A673 (cell line): ENCODE data around the gene PEX14. TPM values are rescaled to one million over a fixed set of nuclear protein-coding genes. Genes with fewer than 3 reads are reported as not detected.

Experiments
- BruUV-seq: library from RNA; stranded (reverse); fragments of 400-500 nt; replicated peaks from 2 replicates; lab custom pipeline; 2021; lab: Mats Ljungman, UMichigan
- CTCF ChIA-PET: fragments of 300-600 bp; sonication (Branson Sonifier 250); formaldehyde crosslinking; loops from one replicate; lab custom pipeline; 2022; ENCODE audit warnings: antibody characterized with exemption; lab: Charles Lee
- POLR2A ChIA-PET: fragments of 300-600 bp; sonication (Branson Sonifier 250); formaldehyde crosslinking; loops from one replicate; lab custom pipeline; 2022; ENCODE audit warnings: antibody characterized with exemption; ENCODE audit not compliant: low non-redundant PET; lab: Charles Lee
- DNase-seq: peaks from one replicate; pipeline ENCODE4 v3.0.0-alpha.2; 2015; ENCODE audit warnings: low spot score
- H3K27ac ChIP-seq: fragments of 200-600 bp; sonication (generic); 2 replicates; pipeline ENCODE4 v1.5.1; 2016; ENCODE audit warnings: mixed run types, low read depth, mild to moderate bottlenecking, mixed read lengths, antibody characterized with exemption, low read length; ENCODE audit not compliant: poor library complexity, severe bottlenecking
- H3K27me3 ChIP-seq: fragments of 200-600 bp; sonication (generic); replicated peaks from 2 replicates; pipeline ENCODE4 v1.6.1; 2017; ENCODE audit warnings: mixed run types, low read depth, mild to moderate bottlenecking, mixed read lengths, antibody characterized with exemption, low read length; ENCODE audit not compliant: insufficient read depth, poor library complexity
- H3K36me3 ChIP-seq: fragments of 200-600 bp; sonication (generic); 2 replicates; pipeline ENCODE4 v1.6.1; 2016; ENCODE audit warnings: mixed run types, mild to moderate bottlenecking, mixed read lengths, antibody characterized with exemption, low read length; ENCODE audit not compliant: insufficient read depth, poor library complexity, severe bottlenecking
- H3K4me1 ChIP-seq: fragments of 200-600 bp; sonication (generic); 2 replicates; pipeline ENCODE4 v1.6.1; 2017; ENCODE audit warnings: mixed run types, mild to moderate bottlenecking, mixed read lengths, antibody characterized with exemption, low read length; ENCODE audit not compliant: insufficient read depth, poor library complexity, severe bottlenecking
- H3K4me3 ChIP-seq: fragments of 200-600 bp; sonication (generic); 2 replicates; pipeline ENCODE4 v1.5.1; 2016; ENCODE audit warnings: low read depth, mixed run types, mild to moderate bottlenecking, mixed read lengths, low read length; ENCODE audit not compliant: poor library complexity, severe bottlenecking
- H3K9me3 ChIP-seq: fragments of 200-600 bp; sonication (generic); 2 replicates; pipeline ENCODE4 v1.6.1; 2016; ENCODE audit warnings: mixed run types, low read depth, mild to moderate bottlenecking, mixed read lengths, antibody characterized with exemption, low read length; ENCODE audit not compliant: poor library complexity, severe bottlenecking
- CTCF ChIP-seq: fragments of 300-800, 200-600 bp; sonication (generic); conservative IDR thresholded peaks from 2 replicates; pipeline ENCODE4 v1.5.1; 2017; ENCODE audit warnings: low read depth, mild to moderate bottlenecking, antibody characterized with exemption, low read length, moderate library complexity, mixed read lengths
- EZH2 ChIP-seq: fragments of 200-600 bp; sonication (generic); IDR thresholded peaks from 2 replicates; pipeline ENCODE4 v1.6.1; 2017; ENCODE audit warnings: borderline replicate concordance, low read depth, mild to moderate bottlenecking, mixed read lengths, antibody characterized with exemption, low read length; ENCODE audit not compliant: poor library complexity, severe bottlenecking
- intact Hi-C: fragments of 100-400 bp; cut with micrococcal nuclease; formaldehyde crosslinking; loops from one replicate; pipeline ENCODE4 v1.10.0; 2022; ENCODE audit not compliant: unreplicated experiment
- total RNA-seq: library from RNA; stranded (reverse); gene quantifications from 2 replicates; pipeline ENCODE4 v1.2.3, GENCODE V29; 2021

The PEX14 gene
- total RNA-seq, 1 experiment from 2014 or later = 26.8 TPM

GRCh38 chr1:10444795-10445397 lies 29.9 kb upstream of the PEX14 start:
- Histone ChIP-seq H3K27ac (no peak overlapping the region), H3K9me3 (no peaks in the 10 kb centered on the region), H3K4me1 (no peaks in the 10 kb centered on the region), H3K4me3 (no peak overlapping the region), H3K27me3 (no peaks in the 10 kb centered on the region), H3K36me3 (no peaks in the 10 kb centered on the region)
- intact Hi-C loops = no loop called here
- CTCF ChIA-PET = no interaction called here
- POLR2A ChIA-PET = no interaction called here
- TF ChIP-seq EZH2 (no peak), CTCF (no peak)
- no peak for DNase-seq
- BruUV-seq = no TSS peak

DNA sequence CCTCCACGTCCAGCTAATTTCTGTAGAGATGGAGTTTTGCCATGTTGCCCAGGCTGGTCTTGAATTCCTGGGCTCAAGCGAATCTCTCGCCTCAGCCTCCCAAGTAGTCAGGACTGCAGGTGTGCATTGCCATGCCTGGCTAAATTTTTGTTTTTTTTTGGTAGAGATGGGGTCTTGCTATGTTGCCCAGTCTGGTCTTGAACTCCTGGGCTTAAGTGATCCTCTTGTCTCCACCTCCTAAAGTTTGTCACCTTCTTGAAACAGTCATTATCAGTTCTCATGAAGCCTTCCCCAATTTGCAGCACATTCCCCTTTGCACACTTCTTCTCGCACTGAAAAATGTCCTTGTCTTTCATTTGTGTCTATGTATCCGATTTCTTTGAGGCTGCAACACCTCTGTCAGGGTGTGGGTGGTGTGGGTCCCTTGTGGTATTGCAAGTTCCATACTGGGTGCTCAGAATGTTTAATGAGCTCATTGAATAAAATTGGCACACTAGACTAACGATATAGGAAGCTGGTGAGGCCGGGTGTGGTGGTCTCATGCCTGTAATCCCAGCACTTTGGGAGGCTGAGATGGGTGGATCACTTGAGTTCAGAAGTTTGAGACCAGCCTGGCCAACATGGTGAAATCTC lies 27.8 kb upstream of the PEX14 start:
- no peak overlapping the region for H3K4me3 ChIP-seq
- no peak for DNase-seq
- BruUV-seq = no TSS peak
- POLR2A ChIA-PET = no interaction called here
- no peaks in the 10 kb centered on the region for H3K27me3 ChIP-seq
- CTCF ChIA-PET = interaction anchor here (0.6 kb wide), 1 partner anchor 415 kb away, joined by 3 read pairs; no protein-coding TSS in a partner anchor
- intact Hi-C loops = no loop called here
- H3K27ac ChIP-seq = no peak overlapping the region
- H3K4me1 ChIP-seq = no peaks in the 10 kb centered on the region
- H3K9me3 ChIP-seq = no peaks in the 10 kb centered on the region
- no peak for TF ChIP-seq CTCF
- no peak for TF ChIP-seq EZH2
- no peaks in the 10 kb centered on the region for H3K36me3 ChIP-seq

GRCh38 chr1:10449751-10450150 lies 25.0 kb upstream of the PEX14 start, which contains the start of gene CORT:
TSS of gene CORT (plus strand) at chr1:10450031. CDS start at chr1:10450224, 193 bp downstream.
- POLR2A ChIA-PET = interaction anchor here (0.6 kb wide), 1 partner anchor 60 kb away, joined by 3 read pairs; no protein-coding TSS in a partner anchor
- intact Hi-C loops = no loop called here
- BruUV-seq = no TSS peak
- H3K9me3 ChIP-seq = no peaks in the 10 kb centered on the region
- H3K4me3 ChIP-seq = no peak within 1 kb of the TSS
- H3K27me3 ChIP-seq = no peaks in the 10 kb centered on the region
- H3K36me3 ChIP-seq = no peaks in the 10 kb centered on the region
- CTCF ChIA-PET = no interaction called here
- no peak for TF ChIP-seq EZH2
- TF ChIP-seq CTCF = no peak
- no peaks in the 10 kb centered on the region for H3K4me1 ChIP-seq
- no peak within 1 kb of the TSS for H3K27ac ChIP-seq
- no peak for DNase-seq
